Measurements from ENCODE around the gene MRPL51.
"Not testable (repeated sequence)": the region's sequence is repeated elsewhere in the genome, so short reads cannot be mapped to it uniquely, and the experiment has no call there.

MRPL51 gene

GRCh38 chr12:6489449-6489848 lies 3.6 kb downstream of the MRPL51 start:
- no peak for DNase-seq

GRCh38 chr12:6488240-6488639 lies 4.8 kb downstream of the MRPL51 start:
- DNase-seq: no peak

GRCh38 chr12:6478416-6478815 lies 14.6 kb downstream of the MRPL51 start:
- DNase-seq: no peak

DNA sequence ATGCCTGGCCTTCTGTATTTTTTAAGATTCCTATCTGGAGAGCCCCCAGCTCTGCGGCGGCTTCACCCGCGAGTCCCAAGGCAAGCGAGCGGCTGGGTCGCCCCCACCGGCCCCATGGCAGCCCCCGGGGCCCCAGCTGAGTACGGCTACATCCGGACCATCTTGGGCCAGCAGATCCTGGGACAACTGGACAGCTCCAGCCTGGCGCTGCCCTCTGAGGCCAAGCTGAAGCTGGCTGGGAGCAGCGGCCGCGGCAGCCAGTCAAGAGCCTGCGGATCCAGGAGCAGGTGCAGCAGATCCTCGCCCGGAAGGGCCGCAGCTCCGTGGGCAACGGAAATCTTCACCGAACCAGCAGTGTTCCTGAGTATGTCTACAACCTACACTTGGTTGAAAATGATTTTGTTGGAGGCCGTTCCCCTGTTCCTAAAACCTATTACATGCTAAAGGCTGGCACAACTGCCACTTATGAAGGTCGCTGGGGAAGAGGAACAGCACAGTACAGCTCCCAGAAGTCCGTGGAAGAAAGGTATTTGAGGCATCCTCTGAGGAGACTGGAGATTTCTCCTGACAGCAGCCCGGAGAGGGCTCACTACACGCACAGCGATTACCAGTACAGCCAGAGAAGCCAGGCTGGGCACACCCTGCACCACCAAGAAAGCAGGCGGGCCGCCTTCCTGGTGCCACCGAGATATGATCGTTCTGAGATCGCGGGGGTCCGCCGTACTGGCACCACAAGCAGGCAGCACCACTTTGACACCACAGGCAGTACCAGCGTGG lies 15.3 kb downstream of the MRPL51 start:
- not testable (repeated sequence) for DNase-seq

DNA sequence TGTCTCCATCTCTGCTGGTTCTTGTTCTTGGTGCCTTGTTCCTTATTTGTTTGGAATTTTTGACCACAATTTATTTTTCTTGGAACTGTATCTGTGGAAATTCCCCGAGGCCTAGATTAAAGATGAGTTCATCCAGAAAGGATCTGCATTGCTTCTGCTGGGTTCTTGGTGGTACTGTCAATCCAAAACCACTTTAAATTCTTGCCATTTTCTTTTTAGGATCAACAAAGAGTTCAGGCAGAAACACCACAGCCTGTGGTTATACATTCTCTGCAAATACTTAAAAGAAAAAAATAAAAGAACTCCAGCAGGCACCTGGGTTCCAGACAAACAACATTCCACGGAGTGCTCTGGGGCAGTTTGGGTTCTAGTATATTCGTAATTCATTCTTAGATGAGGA lies 16.6 kb downstream of the MRPL51 start:
- no peak for DNase-seq

- not testable (repeated sequence) for DNase-seq
Measured at GRCh38 chr12:6475233-6475975, 17.7 kb downstream of the MRPL51 start.

- no peak for DNase-seq
Measured at GRCh38 chr12:6472491-6472890, 20.6 kb downstream of the MRPL51 start.

DNA sequence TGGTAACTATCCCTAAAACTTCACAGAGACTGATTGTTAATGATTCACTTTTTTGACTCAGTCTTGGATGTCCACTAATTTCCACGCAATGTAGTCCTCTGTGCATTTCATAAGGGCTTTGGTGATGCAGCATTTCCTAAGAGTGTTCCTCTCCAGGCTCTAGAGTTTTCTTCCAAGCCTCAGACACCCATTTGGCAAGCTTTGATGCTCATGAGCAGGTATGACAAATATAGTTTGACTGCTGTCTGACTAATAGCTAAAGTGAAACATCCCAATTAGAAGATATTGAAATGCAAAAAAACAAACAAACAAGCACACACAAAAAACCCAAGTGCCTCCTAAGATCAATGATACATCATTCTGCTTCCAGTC lies 21.1 kb downstream of the MRPL51 start:
- no peak for DNase-seq

DNA sequence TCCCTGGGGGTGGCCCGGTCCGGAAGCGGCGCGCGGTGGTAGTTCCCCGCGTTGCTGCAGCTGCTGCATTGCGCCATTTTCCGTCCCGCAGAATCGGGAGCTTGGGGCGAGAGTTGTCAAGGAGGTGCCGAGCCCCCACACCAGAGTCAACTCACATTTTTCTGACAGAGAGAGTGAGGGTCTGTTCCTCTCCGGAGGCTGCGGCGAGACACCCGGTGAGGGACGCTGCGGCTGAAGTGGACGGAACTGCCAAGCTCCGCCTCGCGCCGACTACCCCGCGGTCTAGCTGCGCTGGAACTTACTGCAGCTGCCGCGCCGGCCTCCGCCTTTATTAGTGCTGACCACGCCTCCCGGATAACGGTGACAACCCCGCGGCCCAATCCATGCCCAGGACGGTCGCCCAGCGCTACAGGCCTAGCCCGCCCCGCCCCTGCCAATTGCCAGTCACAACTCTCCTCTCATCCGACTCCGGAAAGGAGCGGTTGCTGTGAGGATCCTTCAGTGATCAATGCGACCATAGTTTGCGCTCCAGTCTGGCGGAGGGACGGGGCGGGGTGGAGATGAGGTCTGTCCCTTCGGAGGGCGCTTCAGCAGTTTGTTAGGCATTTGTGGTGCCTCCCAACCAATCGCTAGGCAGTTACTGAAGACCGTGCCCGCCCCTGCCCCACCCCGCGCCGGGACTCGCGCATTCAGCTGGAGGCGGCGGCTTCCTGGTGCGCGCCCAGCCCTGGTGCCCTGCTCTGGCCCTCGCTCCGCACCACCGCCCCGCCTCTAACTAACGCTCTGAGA lies 22.5 kb downstream of the MRPL51 start, which contains the start of gene VAMP1:
Gene VAMP1, minus strand, starts transcription at position 303 of the 789 bp plus-strand sequence. Its CDS starts 146 bp downstream, at position 157.
- peak; percentile 86 to 100 (median 99) for DNase-seq

DNA sequence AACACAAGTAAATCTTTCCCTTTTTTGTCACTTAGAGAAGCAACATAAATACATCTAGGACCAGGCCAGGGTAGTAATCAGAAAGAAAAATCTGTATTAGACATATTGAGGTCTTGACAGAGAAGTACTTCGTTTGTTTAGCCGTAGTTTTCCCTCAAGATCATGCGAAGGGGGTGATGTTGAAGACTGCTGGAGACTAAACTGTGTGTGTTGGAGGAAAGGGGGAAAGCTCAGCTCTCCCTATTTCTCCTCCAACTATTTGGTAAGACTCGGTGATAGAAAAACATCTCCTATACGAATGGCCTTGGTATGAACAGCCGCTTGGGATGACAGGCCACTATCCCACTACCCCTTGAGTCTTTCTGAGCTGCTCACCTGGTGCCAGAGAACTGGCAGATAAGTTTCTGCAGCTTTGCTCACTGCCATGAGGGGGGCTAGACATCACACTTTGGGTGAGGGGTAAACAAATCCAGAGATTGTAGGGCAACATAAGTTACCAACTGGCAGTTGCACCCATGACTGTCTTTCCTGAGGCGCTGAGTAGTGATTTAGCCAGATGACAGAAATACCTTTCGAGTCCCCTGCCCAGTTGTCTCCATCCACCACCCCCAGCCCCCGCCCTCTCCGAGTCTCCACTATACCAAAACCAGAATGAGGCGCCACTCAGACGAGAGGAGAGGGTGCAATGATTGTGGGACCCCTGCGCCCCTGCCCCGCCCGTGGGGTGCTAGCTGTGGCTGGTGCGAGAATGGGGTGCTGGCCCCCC lies 23.3 kb downstream of the MRPL51 start:
- DNase-seq: peak in 2 of 51 donors; percentile 43 to 50

GRCh38 chr12:6469092-6469491 lies 24.0 kb downstream of the MRPL51 start:
- DNase-seq: no peak

- DNase-seq: no peak
Measured at GRCh38 chr12:6468283-6468575, 24.8 kb downstream of the MRPL51 start.

DNA sequence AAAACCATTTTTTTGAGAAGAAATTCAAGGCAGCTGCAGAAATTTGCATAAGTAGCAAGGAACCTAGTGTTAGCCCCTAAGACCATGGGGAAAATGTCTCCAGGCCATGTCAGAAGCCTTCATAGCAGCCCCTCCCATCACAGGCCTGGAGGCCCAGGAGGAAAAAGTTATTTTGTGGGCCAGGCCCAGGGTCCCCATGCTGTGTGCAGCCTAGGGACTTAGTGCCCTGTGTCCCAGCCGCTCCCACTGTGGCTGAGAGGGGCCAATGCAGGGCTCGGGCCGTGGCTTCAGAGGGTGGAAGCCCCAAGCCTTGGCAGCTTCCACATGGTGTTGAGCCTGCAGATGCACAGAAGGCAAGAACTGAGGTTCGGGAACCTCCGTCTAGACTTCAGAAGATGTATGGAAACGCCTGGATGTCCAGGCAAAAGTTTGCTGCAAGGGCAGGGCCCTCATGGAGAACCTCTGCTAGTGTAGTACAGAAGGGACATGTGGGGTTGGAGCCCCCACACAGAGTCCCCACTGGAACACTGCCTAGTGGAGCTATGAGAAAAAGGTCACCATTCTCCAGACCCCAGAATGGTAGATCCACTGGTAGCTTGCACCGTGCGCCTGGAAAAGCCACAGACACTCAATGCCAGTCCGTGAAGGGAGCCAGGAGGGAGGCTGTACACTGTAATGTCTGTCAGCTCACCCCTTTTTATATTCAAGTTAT lies 25.3 kb downstream of the MRPL51 start:
- DNase-seq: not testable (repeated sequence)

DNA sequence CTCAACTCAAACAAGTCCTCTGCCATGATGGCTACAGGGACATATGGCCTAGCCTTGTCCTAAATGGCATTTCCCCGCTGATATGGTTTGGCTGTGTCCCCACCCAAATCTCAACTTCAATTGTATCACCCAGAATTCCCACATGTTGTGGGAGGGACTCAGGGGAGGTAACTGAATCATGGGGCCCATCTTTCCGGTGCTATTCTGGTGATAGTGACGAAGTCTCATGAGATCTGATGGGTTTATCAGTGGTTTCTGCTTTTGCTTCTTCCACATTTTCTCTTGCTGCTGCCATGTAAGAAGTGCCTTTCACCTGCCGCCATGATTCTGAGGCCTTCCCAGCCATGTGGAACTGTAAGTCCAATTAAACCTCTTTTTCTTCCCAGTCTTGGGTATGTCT lies 26.3 kb downstream of the MRPL51 start:
- not testable (repeated sequence) for DNase-seq

GRCh38 chr12:6466184-6466573 lies 26.9 kb downstream of the MRPL51 start:
- DNase-seq: no peak

- DNase-seq: peak in 16 of 51 donors; percentile 6 to 61 (median 32)
Measured at GRCh38 chr12:6465467-6466183, 27.4 kb downstream of the MRPL51 start.

- DNase-seq: no peak
Measured at GRCh38 chr12:6464531-6464930, 28.5 kb downstream of the MRPL51 start.

DNA sequence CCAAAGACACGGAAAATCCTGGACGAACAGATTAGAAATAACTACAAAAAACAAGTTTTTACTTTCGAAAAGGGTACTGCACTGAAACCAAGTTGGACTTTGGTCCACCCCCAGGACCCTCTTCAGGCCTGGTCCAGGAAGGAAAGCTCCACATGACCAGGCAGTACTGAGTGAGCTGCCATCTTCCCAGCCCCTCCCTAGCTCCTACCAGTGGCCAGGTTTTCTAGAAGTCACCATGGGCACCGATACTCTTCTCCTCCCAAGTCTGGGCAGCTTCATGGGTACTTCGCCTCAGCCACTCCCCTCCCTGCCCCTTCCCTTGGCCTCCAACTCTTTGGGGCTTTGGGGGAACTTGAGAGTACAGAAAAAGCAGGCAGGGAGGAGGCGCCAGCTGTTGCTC lies 29.2 kb downstream of the MRPL51 start:
- no peak for DNase-seq

- no peak for DNase-seq
Measured at GRCh38 chr12:6463216-6463615, 29.8 kb downstream of the MRPL51 start.

All from hypothalamus (tissue), 51 donors.